HG02798 (cell line): ENCODE measurements around the gene INPP4A.
A peak's percentile ranks its signal among the peaks of the same experiment; 100 is the strongest.

Source experiments
- ATAC-seq: cut with Tn5 transposase; IDR thresholded peaks from one replicate; pipeline ENCODE4 v1.9.1; 2021; ENCODE audit warnings: mild to moderate bottlenecking; ENCODE audit not compliant: unreplicated experiment, poor library complexity

INPP4A gene

DNA sequence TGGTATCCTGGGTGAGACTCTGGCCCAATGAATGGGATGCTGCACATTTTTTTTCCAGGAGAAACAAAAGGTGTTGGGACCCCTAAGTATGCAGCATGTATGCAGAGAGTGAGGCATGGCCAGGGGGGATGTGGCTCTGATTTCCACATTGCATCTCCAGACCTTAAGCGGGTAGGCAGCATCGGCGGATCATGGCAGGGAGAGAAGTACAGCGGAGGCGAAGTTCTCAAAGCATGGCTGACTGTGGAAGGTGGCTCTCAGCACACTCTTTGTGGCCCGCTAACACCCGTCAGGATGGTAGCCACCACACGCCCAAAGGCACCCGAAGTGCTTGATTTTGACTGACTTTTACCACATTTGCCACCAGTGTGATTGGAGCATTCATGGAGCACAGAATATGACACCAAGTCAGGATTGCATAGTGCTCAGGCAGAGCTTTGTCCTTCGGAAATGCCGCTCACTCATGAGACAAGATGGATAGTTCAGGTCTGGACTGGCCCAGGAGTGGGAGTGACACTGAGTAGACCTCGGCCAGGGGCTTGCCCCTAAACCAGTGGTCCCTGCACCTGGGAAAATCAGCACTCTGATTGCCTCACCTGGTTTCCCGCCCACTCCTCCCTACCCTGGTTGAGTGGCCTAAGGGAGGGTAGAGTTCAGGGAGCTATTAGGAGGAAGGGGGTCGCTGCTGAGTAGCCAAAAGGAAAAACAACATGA is 14.2 kb downstream of the INPP4A start:
- no peak for ATAC-seq

DNA sequence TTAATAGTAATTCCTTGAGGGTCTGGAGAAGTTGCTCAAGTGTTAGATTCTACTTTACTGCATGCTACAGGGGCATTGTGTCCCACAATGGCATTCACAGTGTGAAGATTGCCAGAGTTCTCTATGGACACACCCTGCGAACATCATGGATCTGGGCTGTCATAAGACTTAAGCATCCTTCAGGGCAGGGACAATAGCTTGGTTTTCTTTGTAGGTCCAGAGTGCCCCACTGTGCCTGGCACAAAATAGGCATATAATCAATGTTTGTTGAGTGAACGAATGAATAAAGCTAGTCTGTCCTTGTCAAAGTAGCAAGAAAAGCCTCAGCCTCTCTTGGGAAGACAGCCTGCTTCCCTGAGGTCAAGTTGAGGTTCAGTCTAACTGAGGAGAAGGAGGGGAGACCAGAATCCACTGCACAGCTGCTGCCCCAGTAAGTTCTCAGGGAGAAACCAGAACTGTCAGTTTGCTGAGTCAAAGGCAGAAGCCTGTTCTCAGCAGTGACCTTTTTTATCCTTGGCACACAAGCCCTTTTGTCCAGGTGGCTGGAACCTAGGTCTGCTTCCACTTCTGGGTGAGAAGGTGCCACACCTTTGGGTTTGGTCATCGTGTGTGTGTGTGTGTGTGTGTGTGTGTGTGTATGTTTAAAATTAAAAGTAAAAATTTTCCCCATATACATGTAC is 15.0 kb downstream of the INPP4A start:
- ATAC-seq, result peak; percentile 31

DNA sequence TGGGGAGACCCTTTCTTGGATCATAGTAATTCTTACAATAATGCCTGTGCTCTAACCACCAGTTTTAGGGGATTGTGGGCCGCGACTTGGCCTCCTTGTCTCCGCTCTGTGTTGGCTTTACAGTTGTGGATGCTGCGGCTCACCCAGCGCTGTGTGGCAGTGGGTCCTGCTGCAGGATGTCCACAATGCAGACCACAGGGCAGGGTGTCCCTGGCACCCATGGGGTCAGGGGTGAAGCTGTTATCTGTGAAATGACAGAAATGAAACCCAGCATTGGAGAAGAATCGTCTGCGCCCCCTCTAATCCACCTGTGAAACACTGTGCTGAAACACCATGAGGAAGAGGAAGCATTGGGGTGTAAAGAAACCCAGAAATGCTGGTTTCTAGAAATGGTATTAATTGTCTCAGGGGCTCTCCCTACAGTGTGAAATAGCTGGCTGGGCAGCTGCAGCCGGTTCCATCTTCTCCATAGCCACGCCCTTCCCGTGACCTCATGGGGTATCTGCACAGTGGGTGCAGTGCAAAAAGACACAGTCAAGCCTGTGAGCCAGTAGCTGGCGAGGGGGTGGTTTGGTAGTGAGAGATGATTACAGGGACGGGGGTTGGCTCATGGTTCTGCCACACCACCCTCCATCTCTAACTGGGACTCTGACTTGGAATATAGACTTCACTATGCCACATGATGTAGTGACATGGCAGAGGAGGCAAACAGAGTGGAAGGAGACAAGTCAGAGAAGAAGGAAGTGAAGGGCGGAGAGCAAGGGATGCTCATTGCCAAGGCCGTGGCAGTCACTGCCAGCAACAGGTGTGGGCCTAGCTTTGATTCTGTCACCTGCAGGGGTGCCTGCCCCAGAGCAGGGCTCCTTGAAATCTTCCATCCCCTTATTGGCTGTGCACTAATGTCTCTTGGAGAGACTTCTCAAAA is 16.2 kb downstream of the INPP4A start:
- peak; percentile 73 for ATAC-seq

DNA sequence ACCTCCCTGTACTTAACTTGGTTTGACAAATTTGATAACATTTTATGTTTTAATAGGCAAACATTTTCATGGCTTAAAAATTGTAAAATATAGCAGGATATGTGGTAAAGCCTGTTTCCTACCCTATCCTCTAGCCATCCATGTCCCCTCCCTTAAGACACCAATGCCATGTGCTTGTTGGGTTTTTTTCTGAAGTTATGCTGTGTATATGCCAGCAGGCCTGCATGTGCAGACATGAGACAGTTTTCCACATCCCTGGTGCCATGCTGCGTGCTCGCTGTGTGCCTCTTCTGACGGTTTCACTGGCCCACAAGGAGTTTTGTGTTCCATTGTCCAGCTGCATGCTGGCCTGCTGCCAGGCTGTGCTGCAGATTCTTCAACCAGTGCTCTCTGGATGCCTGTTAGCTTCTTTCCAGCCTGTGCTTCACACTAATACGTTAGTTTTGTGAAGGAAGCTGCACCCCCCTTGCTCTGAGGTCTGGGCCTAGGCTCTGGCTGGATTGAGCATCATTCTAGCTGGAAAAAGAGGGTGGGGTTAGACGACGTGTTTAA is 16.9 kb downstream of the INPP4A start:
- ATAC-seq, result no peak

DNA sequence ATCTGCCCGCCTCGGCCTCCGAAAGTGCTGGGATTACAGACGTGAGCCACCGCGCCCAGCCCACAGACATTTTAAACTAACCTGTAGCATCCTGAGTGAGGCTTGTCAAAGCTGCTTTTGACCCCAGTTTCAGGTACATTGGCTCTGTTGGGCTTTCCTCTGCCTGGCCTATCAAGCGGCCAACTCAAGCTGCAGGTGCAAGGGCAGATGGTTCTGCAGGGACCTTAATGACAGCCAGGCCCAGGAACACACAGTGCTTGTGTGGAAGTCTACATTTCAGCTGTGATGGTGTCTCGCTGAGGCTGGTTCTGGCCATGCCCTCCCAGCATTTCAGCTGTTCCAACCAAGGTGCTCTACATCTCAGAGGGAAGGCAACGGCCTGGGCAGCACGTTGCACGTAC is 18.4 kb downstream of the INPP4A start:
- ATAC-seq, result no peak

GRCh38 chr2:98463551-98463971 is 18.9 kb downstream of the INPP4A start:
- no peak for ATAC-seq

GRCh38 chr2:98463988-98464771 is 19.5 kb downstream of the INPP4A start:
- no peak for ATAC-seq

DNA sequence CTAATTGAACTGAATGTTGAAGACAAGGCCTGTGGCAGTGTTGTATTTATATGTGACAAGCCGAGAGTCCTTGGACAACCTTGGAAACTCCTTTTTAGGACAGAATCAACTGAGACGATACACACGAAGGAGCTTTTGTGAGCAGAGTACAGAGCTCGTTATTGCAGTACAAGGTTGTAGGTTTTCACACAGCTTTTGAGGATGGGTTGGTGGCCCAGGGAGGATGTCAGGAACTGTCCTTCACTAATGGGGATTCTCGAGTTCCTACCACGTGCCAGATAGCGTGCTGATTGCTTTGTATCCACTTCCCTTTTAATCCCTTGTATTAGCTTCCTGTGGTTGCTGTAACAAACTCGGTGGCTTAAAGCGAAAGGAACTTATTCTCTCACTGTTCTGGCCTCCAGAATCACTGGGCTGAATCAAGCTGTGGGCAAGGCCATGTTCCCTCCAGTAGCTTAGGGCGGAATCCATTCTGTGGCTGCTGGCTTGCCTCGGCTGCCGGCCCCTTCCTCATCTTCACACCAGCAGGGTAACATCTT is 20.2 kb downstream of the INPP4A start:
- peak; percentile 40 for ATAC-seq

DNA sequence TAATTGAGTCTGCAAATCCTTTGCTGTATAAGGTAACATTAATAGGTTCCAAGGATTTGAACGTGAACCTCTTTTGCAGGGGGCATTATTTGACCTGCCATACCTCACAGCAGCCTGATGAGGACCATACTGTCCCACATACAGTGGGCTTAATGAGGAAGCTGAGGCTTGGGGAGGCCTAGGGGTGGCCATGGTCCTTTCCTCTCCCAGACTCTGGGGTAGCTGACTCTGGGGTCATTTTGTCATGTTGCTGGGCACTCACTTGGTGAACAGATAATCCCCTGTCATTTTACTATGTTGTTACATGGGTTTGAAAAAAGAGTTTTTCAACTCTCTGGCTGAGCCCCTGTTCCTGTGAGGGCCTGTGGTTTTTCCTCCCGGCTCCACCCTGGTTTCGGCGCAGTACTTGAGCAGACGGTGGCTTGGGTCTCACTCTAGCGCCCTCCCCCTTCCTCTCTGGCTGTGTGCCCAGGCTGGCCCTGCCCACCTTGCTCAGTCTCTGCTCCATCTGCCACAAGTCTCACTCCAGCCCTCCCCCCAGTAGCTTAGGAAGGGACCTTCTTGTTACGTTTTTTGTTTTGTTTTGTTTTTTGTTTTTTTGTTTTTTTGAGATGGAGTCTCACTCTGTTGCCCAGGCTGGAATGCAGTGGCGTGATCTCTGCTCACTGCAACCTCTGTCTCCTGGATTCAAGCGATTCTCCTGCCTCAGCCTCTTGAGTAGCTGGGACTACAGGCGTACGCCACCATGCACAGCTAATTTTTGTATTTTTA is 21.0 kb downstream of the INPP4A start:
- peak; percentile 41 for ATAC-seq

GRCh38 chr2:98467082-98467536 is 22.5 kb downstream of the INPP4A start:
- ATAC-seq, result no peak

DNA sequence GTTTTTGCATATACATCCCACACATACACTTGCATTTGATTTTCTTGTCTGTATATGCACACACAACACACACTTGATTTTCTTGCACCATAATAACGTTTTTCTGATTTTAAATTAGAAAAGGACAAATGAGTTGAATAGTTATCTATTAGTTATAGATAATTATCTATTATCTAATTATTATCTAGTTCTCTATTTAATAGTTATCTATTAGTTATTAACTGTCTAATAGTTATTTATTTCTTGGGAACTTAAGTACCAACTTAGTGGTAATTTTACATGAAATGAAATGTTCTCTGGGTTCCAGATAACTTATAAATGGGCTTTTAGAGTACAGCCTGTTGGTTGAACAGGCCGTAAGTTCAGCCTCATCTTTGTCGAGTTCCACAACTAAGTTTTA is 23.0 kb downstream of the INPP4A start:
- no peak for ATAC-seq

- ATAC-seq, result peak; percentile 47
Measured at GRCh38 chr2:98468621-98469236, 24.1 kb downstream of the INPP4A start.

DNA sequence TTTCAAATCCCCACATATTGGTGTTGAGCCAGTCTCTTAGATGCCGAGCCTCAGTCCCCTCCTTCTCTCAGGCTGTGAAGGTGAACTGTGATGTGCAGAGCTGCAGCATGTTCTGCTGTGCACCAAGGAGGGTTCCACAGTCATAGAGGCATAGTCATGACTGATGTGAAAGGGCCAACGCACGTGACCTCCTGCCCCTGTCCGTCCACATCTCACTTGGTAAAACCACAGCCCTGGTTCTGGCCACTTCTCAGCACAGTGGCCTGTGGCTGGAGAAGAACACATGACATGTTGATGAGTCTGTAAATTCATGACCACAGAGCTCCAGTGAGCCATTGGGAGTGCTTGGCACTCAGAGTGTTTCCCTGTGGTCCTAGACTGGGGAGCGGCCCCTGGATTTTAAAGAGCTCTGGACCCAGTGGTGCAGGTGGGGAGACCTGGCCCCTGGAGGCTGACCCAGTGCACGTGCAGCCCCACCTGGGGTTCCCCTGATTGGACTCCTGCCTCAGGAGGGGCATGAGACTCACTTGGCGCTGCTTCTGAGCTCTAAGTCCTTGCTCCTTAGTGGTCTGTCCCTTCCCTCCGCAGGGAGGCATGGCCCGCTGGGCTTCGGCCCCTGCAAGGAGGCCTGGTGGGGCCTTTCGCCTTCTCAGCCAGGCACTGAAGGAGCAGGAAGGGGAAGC is 25.3 kb downstream of the INPP4A start:
- ATAC-seq, result no peak

DNA sequence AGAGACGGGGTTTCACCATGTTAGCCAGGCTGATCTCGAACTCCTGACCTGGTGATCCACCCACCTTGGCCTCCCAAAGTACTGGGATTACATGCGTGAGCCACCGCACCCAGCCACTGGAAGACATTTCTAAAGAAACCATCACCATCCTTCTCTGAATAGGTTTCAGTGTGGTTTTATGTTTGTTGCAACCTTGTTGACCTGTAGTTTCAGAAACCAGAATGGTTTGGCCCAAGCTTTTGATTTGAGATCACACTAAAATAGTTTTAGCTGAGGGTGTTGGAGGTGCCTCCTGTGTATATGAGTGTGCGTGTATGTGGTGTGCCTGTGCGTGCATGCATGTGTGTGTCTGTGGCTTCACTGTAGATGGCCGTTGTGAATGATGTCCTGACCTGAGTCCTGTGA is 26.2 kb downstream of the INPP4A start:
- no peak for ATAC-seq

DNA sequence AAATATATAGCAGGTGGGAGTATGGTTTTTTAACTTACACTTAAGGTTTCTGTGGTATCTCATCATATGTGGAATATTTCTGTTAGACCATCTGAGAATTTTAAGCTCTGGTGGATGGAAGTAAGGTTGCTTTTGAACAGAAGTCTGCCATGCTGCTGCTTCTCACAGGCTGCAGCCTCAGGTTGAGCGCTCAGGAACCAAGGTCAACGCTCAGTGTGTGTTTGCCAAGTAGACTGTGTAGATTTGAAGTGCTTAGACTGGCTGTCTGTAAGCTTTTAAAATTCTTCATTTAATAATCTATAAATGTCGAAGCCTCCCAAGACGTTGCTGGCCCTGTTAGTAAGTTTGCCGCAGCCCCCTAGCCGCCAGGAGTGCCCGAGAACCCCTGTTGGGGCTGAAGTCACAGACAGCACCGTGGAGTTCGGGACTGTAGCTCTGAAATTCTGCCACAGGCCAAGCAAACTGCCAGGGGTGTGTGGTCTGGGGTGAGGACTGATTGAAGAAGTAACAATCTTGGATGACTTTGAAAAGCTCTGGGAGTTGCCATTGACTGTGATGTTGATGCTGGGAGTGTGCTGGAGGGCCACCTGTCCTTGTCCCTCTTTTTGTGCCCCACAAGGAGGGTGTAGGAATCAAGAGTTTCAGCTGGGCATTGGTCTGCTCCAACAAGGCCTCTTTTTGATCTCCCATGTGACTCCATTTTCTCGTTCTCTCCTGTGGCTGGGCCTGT is 26.9 kb downstream of the INPP4A start:
- no peak for ATAC-seq

DNA sequence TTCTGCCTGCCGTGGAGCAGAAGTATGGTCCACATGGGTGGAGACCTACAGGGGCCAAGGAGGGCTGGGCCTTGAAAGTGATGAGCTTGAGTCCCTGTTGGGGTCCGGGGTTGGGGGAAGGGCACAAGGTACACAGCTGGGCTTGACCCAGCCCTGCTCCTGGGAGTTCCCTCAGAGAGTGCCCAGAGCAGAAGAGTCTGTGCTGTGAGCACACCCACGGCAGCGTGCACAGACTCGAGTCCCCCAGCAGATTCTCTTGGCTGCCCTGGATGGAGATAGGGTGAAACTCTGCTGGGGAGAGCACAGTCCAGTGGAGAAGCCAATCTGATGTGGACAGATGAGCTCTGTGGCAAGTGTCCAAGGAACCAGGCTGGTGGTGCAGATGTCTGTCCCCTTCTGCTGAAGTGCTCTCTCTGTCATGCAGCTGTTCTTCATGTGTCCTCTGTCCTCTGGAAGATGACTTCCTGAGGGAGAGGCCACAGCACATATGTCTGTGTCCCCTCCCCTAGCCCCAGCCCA is 27.5 kb downstream of the INPP4A start:
- ATAC-seq, result no peak
